Measurements from ENCODE around the gene LAPTM5.
A peak's percentile ranks its signal among the peaks of the same experiment; 100 is the strongest.

The LAPTM5 gene

GRCh38 chr1:30721812-30722537 is 35.6 kb downstream of the LAPTM5 start:
- DNase-seq (ENCODE audit: insufficient read length) (no peak), FAIRE-seq (no peak)
- TF ChIP-seq TAF1 (IDR thresholded peaks at IDR 0.05; ENCODE audit: borderline replicate concordance, low read depth, low read length) (no peak), POLR2A (IDR thresholded peaks at IDR 0.05; ENCODE audit: low read depth, low read length) (no peak), POLR2AphosphoS5 (IDR thresholded peaks at IDR 0.05; ENCODE audit: low read depth, low read length) (no peak)

GRCh38 chr1:30721341-30721793 is 36.2 kb downstream of the LAPTM5 start:
- FAIRE-seq (no peak), DNase-seq (ENCODE audit: insufficient read length) (no peak)
- TF ChIP-seq POLR2A (IDR thresholded peaks at IDR 0.05; ENCODE audit: low read depth, low read length) (no peak), TAF1 (IDR thresholded peaks at IDR 0.05; ENCODE audit: borderline replicate concordance, low read depth, low read length) (no peak), POLR2AphosphoS5 (IDR thresholded peaks at IDR 0.05; ENCODE audit: low read depth, low read length) (no peak)

GRCh38 chr1:30720271-30721223 is 37.0 kb downstream of the LAPTM5 start:
- FAIRE-seq (no peak), DNase-seq (ENCODE audit: insufficient read length) (no peak)
- no peak for TF ChIP-seq TAF1 (IDR thresholded peaks at IDR 0.05; ENCODE audit: borderline replicate concordance, low read depth, low read length)

- peak; percentile 45; the same call in 1 of the 2 replicates for TF ChIP-seq POLR2AphosphoS5 (IDR thresholded peaks at IDR 0.05; ENCODE audit: low read depth, low read length)
- no peak for TF ChIP-seq POLR2A (IDR thresholded peaks at IDR 0.05; ENCODE audit: low read depth, low read length)
- FAIRE-seq (no peak), DNase-seq (ENCODE audit: insufficient read length) (no peak)
Observed at GRCh38 chr1:30719406-30720270, 37.9 kb downstream of the LAPTM5 start.

- peak; percentile 76 for DNase-seq (ENCODE audit: insufficient read length)
- FAIRE-seq = peak; percentile 97
- 0 out of 2 replicates have a peak, but pooled peaks have one; percentile 14 for TF ChIP-seq POLR2AphosphoS5 (IDR thresholded peaks at IDR 0.05; ENCODE audit: low read depth, low read length)
- 0 out of 2 replicates have a peak, but pooled peaks have one; percentile 19 for TF ChIP-seq TAF1 (IDR thresholded peaks at IDR 0.05; ENCODE audit: borderline replicate concordance, low read depth, low read length)
- TF ChIP-seq POLR2A (IDR thresholded peaks at IDR 0.05; ENCODE audit: low read depth, low read length) = peak; percentile 43; the same call in 1 of the 2 replicates
Observed at GRCh38 chr1:30718636-30719405, 38.8 kb downstream of the LAPTM5 start.

- DNase-seq (ENCODE audit: insufficient read length) (peak; percentile 90), FAIRE-seq (no peak)
- TF ChIP-seq POLR2A (IDR thresholded peaks at IDR 0.05; ENCODE audit: low read depth, low read length) (no peak), TAF1 (IDR thresholded peaks at IDR 0.05; ENCODE audit: borderline replicate concordance, low read depth, low read length) (no peak), POLR2AphosphoS5 (IDR thresholded peaks at IDR 0.05; ENCODE audit: low read depth, low read length) (no peak)
Observed at GRCh38 chr1:30718091-30718635, 39.4 kb downstream of the LAPTM5 start.

GRCh38 chr1:30716646-30717045 is 40.9 kb downstream of the LAPTM5 start:
- TF ChIP-seq TAF1 (IDR thresholded peaks at IDR 0.05; ENCODE audit: borderline replicate concordance, low read depth, low read length) (no peak), POLR2AphosphoS5 (IDR thresholded peaks at IDR 0.05; ENCODE audit: low read depth, low read length) (no peak), POLR2A (IDR thresholded peaks at IDR 0.05; ENCODE audit: low read depth, low read length) (no peak)
- FAIRE-seq = no peak
- DNase-seq (ENCODE audit: insufficient read length) = no peak

GRCh38 chr1:30715886-30716285 is 41.7 kb downstream of the LAPTM5 start:
- FAIRE-seq = no peak
- TF ChIP-seq POLR2A (IDR thresholded peaks at IDR 0.05; ENCODE audit: low read depth, low read length) = no peak
- no peak for TF ChIP-seq TAF1 (IDR thresholded peaks at IDR 0.05; ENCODE audit: borderline replicate concordance, low read depth, low read length)
- no peak for TF ChIP-seq POLR2AphosphoS5 (IDR thresholded peaks at IDR 0.05; ENCODE audit: low read depth, low read length)
- DNase-seq (ENCODE audit: insufficient read length) = no peak

GRCh38 chr1:30715216-30715615 is 42.4 kb downstream of the LAPTM5 start:
- DNase-seq (ENCODE audit: insufficient read length) (no peak), FAIRE-seq (no peak)
- TF ChIP-seq POLR2A (IDR thresholded peaks at IDR 0.05; ENCODE audit: low read depth, low read length) (no peak), POLR2AphosphoS5 (IDR thresholded peaks at IDR 0.05; ENCODE audit: low read depth, low read length) (no peak), TAF1 (IDR thresholded peaks at IDR 0.05; ENCODE audit: borderline replicate concordance, low read depth, low read length) (no peak)

- DNase-seq (ENCODE audit: insufficient read length) (no peak), FAIRE-seq (no peak)
- TF ChIP-seq POLR2AphosphoS5 (IDR thresholded peaks at IDR 0.05; ENCODE audit: low read depth, low read length) (no peak), POLR2A (IDR thresholded peaks at IDR 0.05; ENCODE audit: low read depth, low read length) (no peak), TAF1 (IDR thresholded peaks at IDR 0.05; ENCODE audit: borderline replicate concordance, low read depth, low read length) (no peak)
Observed at GRCh38 chr1:30714536-30715090, 43.0 kb downstream of the LAPTM5 start.
